Glomerular endothelial cell (primary cell): ENCODE measurements around the gene IGBP1. TPM values are rescaled to one million over a fixed set of nuclear protein-coding genes. Genes with fewer than 3 reads are reported as not detected.
A peak's percentile ranks its signal among the peaks of the same experiment; 100 is the strongest.
"Not testable (repeated sequence)": the region's sequence is repeated elsewhere in the genome, so short reads cannot be mapped to it uniquely, and the experiment has no call there.

Source experiments
- DNase-seq: peaks from one replicate; pipeline ENCODE4 v3.0.0-alpha.2; 2011; ENCODE audit warnings: low read depth, low spot score; ENCODE audit errors: extremely low read depth
- total RNA-seq: library from RNA; depleted of rRNA; stranded (reverse); fragments of >200 nt; gene quantifications from 2 replicates; pipeline ENCODE4 v1.2.3, GENCODE V29; 2015

The IGBP1 gene
- total RNA-seq, 1 donor from 2014 or later = 35.4 TPM

- DNase-seq = no peak
These were observed 33.6 kb downstream of the IGBP1 start for GRCh38 chrX:70166601-70167590.

- no peak for DNase-seq
These were observed 35.3 kb downstream of the IGBP1 start for GRCh38 chrX:70168238-70169188.

GRCh38 chrX:70169281-70169680, 36.0 kb downstream of the IGBP1 start:
- DNase-seq = no peak

- DNase-seq = no peak
These were observed 38.4 kb downstream of the IGBP1 start for GRCh38 chrX:70171624-70172023.

- DNase-seq = no peak
These were observed 39.0 kb downstream of the IGBP1 start for GRCh38 chrX:70172221-70172620.

- no peak for DNase-seq
These were observed 39.7 kb downstream of the IGBP1 start for GRCh38 chrX:70172964-70173363.

GRCh38 chrX:70174754-70175153, 41.5 kb downstream of the IGBP1 start:
- no peak for DNase-seq

GRCh38 chrX:70175338-70175737, 42.1 kb downstream of the IGBP1 start:
- DNase-seq = no peak

GRCh38 chrX:70176938-70177533, 43.8 kb downstream of the IGBP1 start, which contains the start of gene DGAT2L6:
DGAT2L6 (plus strand) TSS chrX:70177483; CDS start chrX:70177583, 100 bp downstream.
- DNase-seq = no peak

- no peak for DNase-seq
These were observed 49.8 kb downstream of the IGBP1 start for GRCh38 chrX:70183091-70183490.

- no peak for DNase-seq
These were observed 57.0 kb downstream of the IGBP1 start for GRCh38 chrX:70190225-70190624.

- DNase-seq = peak; percentile 18
These were observed 63.9 kb downstream of the IGBP1 start for GRCh38 chrX:70196961-70197720.

- no peak for DNase-seq
These were observed 68.5 kb downstream of the IGBP1 start for GRCh38 chrX:70201732-70202131.

GRCh38 chrX:70208479-70208878, 75.2 kb downstream of the IGBP1 start:
- DNase-seq = no peak

- DNase-seq = not testable (repeated sequence)
These were observed 76.3 kb downstream of the IGBP1 start for GRCh38 chrX:70209570-70209969.

Other genes starting within 250 kb of the IGBP1 start
- gene AWAT2, start 83.5 kb upstream of the IGBP1 start, total RNA-seq = not detected in 2 replicates
- not detected in 2 replicates for gene OTUD6A, start 71.0 kb upstream of the IGBP1 start, total RNA-seq
- not detected in 2 replicates for gene DGAT2L6, start 44.0 kb downstream of the IGBP1 start, total RNA-seq
- not detected in 2 replicates for gene AWAT1, start 101.2 kb downstream of the IGBP1 start, total RNA-seq
- gene P2RY4, start 126.8 kb downstream of the IGBP1 start, total RNA-seq = 0.12 TPM in 1 of 2 replicates, not detected in the other
- not detected in 2 replicates for gene ARR3, start 134.9 kb downstream of the IGBP1 start, total RNA-seq
- gene RAB41, start 148.7 kb downstream of the IGBP1 start, total RNA-seq = not detected in 2 replicates
- 32.9 and 46.6 TPM in 2 replicates for gene PDZD11, start 156.5 kb downstream of the IGBP1 start, total RNA-seq
- 4.5 and 6.3 TPM in 2 replicates for gene KIF4A, start 156.7 kb downstream of the IGBP1 start, total RNA-seq